Effector memory CD8-positive, alpha-beta T cell (primary cell): ENCODE results near the gene BAIAP2L1.
A peak's percentile ranks its signal among the peaks of the same experiment; 100 is the strongest.
"Not testable (repeated sequence)": the region's sequence is repeated elsewhere in the genome, so short reads cannot be mapped to it uniquely, and the experiment has no call there.

ENCODE experiments used
- ATAC-seq: fragments of 150-1000 bp; cut with Tn5 transposase; replicated peaks from 2 replicates; pipeline ENCODE4 v1.10.0; 2021; ENCODE audit warnings: mild to moderate bottlenecking, moderate library complexity
- DNase-seq, 3 experiments: peaks; one replicate each; pipeline ENCODE4 v3.0.0; 2021
- H3K27ac Mint-ChIP-seq, 2 donors: one replicate each; pipeline ENCODE4 v1.8.0; 2022; ENCODE audit warnings: mild to moderate bottlenecking in 2 of 2, mixed read lengths in 2 of 2, moderate library complexity in 2 of 2
- H3K27me3 Mint-ChIP-seq, 2 donors: one replicate each; pipeline ENCODE4 v1.8.0; 2022; ENCODE audit warnings: mixed read lengths in 2 of 2
- H3K36me3 Mint-ChIP-seq: one replicate; pipeline ENCODE4 v1.8.0; 2022; ENCODE audit warnings: mild to moderate bottlenecking, moderate library complexity, mixed read lengths; ENCODE audit not compliant: insufficient read depth
- H3K4me1 Mint-ChIP-seq, 2 donors: one replicate each; pipeline ENCODE4 v1.8.0; 2022; ENCODE audit warnings: low read depth in 2 of 2, mixed read lengths in 2 of 2
- H3K4me3 Mint-ChIP-seq, 2 donors: one replicate each; pipeline ENCODE4 v1.8.0; 2022; ENCODE audit warnings: mild to moderate bottlenecking in 2 of 2, mixed read lengths in 2 of 2, moderate library complexity in 2 of 2
- H3K9me3 Mint-ChIP-seq, 2 donors: one replicate each; pipeline ENCODE4 v1.8.0; 2022; ENCODE audit warnings: mixed read lengths in 2 of 2

Gene BAIAP2L1

DNA sequence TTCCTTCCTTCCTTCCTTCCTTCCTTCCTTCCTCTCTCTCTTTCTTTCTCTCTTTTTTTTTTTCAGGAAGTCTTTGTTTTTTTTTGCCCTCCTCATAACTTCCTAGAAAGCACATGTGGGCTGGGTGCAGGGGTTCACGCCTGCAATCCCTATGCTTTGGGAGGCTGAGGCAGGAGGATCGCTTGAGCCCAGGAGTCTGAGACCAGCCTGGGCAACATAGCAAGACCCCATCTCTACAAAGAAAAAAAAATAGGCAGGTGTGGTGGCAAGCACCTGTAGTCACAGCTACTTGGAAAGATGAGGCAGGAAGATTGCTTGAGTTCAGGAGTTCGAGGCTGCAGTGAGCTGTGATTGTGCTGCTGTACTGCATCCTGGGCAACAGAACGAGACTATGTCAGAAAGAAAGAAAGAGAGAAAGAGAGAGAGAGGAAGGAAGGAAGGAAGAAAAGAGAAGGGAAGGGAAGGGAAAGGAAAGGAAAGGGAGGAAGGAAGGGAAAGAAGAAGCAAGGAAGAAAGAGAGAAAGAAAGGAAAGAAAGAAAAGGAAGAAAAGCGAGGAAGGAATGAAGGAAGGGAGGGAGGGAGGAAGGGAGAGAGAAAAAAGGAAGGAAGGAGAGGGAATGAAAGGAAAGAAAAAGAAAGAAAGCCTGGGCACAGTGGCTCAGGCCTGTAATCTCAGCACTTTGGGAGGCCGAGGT, 13.5 kb upstream of the BAIAP2L1 start:
- H3K4me1 Mint-ChIP-seq: no peaks in the 10 kb centered on the region
- no peak for ATAC-seq
- no peak overlapping the region for H3K4me3 Mint-ChIP-seq

DNA sequence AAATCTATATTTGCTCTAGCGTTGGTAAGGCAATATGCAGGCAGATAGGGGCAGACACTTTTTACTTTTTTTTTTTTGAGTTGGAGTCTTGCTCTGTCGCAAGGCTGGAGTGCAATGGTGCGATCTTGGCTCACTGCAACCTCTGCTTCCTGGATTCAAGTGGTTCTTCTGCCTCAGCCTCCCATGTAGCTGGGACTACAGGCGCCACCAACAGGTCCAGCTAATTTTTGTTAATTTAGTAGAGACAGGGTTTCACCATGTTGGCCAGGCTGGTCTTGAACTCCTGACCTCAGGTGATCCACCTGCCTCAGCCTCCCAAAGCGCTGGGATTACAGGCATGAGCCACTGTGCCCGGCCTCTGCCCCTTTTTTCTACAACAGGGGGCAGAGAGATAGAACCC, 12.8 kb upstream of the BAIAP2L1 start:
- H3K9me3 Mint-ChIP-seq, H3K36me3 Mint-ChIP-seq, H3K4me1 Mint-ChIP-seq, ATAC-seq, H3K4me3 Mint-ChIP-seq, H3K27ac Mint-ChIP-seq, DNase-seq: not testable (repeated sequence)
- peaks cover 17 to 51% of the 10 kb centered on the region in 2 donors for H3K27me3 Mint-ChIP-seq

More for the DNA sequence above, 13.5 kb upstream of the BAIAP2L1 start:
- no peak for DNase-seq
- Mint-ChIP-seq H3K9me3 (no peaks in the 10 kb centered on the region), H3K27ac (no peak overlapping the region), H3K27me3 (peaks cover 17 to 58% of the 10 kb centered on the region in 2 donors), H3K36me3 (no peaks in the 10 kb centered on the region)

DNA sequence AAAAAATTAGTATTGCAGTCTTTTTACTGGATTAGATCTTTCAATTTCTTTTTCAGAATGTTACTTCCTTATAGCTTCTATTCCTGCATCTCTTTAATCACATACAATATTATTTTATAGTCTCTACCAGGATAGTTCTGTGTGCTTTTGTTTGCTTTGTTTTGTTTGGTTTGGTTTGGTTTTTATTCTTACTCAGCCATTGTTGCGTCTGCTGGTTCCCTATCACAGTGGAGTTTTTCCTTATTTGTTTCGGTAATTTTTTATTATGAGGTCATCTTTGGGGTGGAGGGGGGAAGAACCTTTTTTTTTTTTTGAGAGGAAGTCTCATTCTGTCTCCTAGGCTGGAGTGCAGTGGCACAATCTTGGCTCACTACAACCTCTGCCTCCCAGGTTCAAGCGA, 9.0 kb upstream of the BAIAP2L1 start:
- ATAC-seq (no peak), DNase-seq (no peak)
- no peaks in the 10 kb centered on the region for H3K36me3 Mint-ChIP-seq
- no peak overlapping the region for H3K27ac Mint-ChIP-seq
- peaks cover 23 to 24% of the 10 kb centered on the region in 2 donors for H3K27me3 Mint-ChIP-seq
- H3K4me3 Mint-ChIP-seq: no peak overlapping the region
- no peaks in the 10 kb centered on the region for H3K4me1 Mint-ChIP-seq
- no peaks in the 10 kb centered on the region for H3K9me3 Mint-ChIP-seq

DNA sequence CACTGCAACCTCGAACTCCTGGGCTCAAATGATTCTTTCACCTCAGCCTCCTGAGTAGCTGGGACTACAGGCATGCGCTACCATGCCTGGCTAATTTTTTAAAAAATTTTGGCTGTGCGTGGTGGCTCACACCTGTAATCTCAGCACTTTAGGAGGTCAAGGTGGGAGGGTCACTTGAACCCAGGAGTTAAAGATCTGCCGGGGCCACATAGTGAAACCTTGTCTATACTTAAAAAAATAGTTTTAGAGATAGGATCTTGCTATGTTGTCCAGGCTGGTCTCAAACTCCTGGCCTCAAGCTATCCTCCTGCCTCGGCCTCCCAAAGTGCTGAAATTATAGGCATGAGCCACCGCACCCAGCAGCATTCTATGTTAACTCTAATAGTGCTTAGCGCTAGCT, 7.3 kb upstream of the BAIAP2L1 start:
- peaks cover 16 to 23% of the 10 kb centered on the region in 2 donors for H3K27me3 Mint-ChIP-seq
- not testable (repeated sequence) for H3K27ac Mint-ChIP-seq, ATAC-seq, H3K9me3 Mint-ChIP-seq, H3K4me1 Mint-ChIP-seq, DNase-seq, H3K4me3 Mint-ChIP-seq, H3K36me3 Mint-ChIP-seq

DNA sequence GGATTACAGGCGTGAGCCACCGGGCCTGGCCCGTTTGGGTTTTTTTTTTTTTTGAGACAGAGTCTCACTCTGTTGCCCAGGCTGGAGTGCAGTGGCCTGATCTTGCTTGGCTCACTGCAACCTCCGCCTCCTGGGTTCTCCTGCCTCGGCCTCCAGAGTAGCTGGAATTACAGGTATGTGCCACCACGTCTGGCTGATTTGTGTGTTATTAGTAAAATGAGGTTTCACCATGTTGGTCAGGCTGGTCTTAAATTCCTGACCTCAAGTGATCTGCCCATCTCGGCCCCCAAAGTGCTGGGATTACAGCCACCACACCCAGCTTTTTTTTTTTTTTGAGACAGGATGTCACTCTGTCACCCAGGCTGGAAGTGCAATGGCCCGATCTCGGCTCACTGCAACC, 5.9 kb upstream of the BAIAP2L1 start:
- no peak for ATAC-seq
- Mint-ChIP-seq H3K9me3 (no peaks in the 10 kb centered on the region), H3K4me1 (no peaks in the 10 kb centered on the region), H3K36me3 (no peaks in the 10 kb centered on the region), H3K4me3 (no peak overlapping the region), H3K27ac (no peak overlapping the region), H3K27me3 (peaks cover 11 to 29% of the 10 kb centered on the region in 2 donors)
- no peak for DNase-seq

DNA sequence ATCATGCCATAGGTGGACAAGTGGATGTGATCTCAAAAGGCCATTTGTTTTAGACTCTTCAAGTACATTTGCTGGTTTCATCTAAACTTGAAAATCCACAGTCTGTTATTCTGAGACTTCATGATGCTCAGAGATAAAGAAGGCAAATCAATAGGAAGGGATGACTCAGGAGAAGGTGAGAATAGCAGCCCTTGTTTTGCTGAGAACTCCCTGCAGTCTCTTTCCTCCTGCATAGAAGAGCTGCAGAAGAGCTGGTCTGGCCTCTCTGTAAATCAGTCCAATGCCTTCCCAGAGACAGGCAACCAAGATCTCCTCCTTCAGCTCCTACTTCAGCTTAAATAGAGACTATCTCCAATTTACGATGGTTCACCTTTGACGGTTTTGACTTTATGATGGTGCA, 4.0 kb upstream of the BAIAP2L1 start:
- Mint-ChIP-seq H3K27ac (no peak overlapping the region), H3K36me3 (no peaks in the 10 kb centered on the region), H3K27me3 (peaks cover 9 to 23% of the 10 kb centered on the region in 2 donors), H3K9me3 (no peaks in the 10 kb centered on the region), H3K4me3 (no peak overlapping the region), H3K4me1 (no peaks in the 10 kb centered on the region)
- ATAC-seq (no peak), DNase-seq (no peak)

DNA sequence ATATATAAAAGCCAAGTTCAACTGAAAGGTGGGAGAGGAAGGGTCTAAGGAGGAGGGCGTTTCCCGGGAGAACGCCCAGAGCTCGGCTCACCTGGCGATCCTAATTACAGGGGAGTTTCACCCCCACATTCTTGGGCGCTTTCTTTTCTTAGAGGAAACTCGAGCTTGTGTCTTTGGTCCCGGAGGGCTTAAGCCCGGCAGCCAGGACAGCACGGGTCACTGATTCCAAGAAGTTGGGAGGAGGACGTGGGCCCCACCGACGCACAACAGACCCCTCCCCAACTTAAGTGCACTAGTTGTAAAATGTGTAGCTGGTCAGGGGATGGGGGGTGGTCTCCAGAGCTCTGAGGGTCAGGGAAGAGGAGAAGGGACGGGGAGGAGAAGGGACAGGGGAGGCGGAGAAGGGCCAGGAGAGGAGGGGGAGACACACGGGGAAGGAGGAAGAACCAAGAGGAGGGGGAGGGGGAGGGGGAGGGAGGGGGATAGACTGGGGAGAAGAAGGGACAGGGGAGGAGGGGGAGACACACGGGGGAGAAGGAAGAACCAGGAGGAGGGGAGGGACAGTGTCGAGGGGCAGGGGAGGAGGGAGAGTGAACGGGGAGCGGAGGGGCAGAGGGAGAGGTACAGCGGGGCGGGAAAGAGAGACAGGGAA, 874 bp downstream of the BAIAP2L1 start:
- no peak for ATAC-seq

DNA sequence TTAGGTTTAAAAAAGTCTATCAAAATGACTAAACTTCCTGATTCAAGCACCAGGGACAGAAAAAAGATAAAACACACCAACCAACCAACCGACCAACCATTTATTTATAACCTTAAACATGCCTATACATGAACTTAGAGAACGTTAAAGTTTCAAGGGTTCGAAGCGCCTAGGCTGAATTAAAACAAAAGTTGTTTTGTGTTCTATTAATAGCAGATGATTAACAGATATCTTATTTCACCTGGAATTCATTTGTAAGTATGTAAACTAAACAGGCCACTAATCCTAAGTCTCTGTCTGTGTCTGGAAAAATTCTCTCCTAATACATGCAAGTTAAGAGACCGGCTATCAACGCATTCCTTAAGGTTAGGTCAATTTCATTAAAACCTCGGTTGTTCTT, 1.4 kb downstream of the BAIAP2L1 start:
- Mint-ChIP-seq H3K9me3 (no peaks in the 10 kb centered on the region), H3K4me1 (peaks cover 0 to 3% of the 10 kb centered on the region in 2 donors), H3K27me3 (peaks cover 28 to 52% of the 10 kb centered on the region in 2 donors), H3K36me3 (no peaks in the 10 kb centered on the region), H3K4me3 (peak overlapping the region; percentile 67 to 74), H3K27ac (no peak overlapping the region)
- ATAC-seq (no peak), DNase-seq (no peak)

More for the DNA sequence above, 874 bp downstream of the BAIAP2L1 start:
- DNase-seq: no peak
- Mint-ChIP-seq H3K4me3 (peak overlapping the region; percentile 67 to 74), H3K27me3 (peaks cover 28 to 52% of the 10 kb centered on the region in 2 donors), H3K9me3 (no peaks in the 10 kb centered on the region), H3K27ac (no peak overlapping the region), H3K4me1 (peaks cover 0 to 3% of the 10 kb centered on the region in 2 donors), H3K36me3 (no peaks in the 10 kb centered on the region)

DNA sequence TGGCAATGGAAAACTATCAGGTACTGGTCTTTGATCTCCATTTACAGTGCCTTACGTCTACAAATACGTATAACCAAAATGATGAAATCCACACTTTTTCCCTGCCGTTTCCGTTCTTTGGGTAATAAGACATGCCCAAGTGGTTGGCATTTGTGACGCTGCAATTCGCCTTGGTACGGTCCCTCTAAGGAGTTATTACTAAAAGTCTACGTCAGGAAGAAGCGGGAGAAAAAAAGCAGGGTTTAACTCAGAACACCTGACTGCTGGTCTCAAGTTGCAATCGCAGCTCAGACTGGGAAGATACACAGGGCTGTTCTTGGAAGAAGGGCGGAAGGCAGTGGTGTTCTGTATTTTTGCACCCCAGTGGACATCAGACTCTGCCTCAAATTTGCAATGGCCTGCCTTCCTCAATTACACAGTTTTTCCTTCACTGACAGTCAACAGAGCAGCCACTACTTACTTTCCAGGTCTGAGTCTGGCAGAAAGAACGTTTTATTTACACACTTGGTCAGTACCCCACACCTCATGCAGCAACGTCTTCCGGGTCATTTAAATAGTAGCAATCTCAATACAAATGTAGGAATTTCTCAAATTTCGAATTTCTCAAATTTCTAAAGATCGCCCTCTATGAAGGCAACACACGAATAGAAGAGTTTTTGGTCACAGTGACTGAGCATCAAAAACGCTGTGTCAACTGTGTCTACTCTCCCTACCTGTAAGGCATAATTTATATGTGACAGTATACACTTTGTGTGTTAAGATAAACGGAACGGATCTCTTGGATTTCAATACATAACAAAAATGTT, 2.1 kb downstream of the BAIAP2L1 start:
- DNase-seq (no peak), ATAC-seq (no peak)
- peaks cover 0 to 3% of the 10 kb centered on the region in 2 donors for H3K4me1 Mint-ChIP-seq
- H3K27me3 Mint-ChIP-seq: peaks cover 28 to 52% of the 10 kb centered on the region in 2 donors
- no peaks in the 10 kb centered on the region for H3K9me3 Mint-ChIP-seq
- no peak overlapping the region for H3K4me3 Mint-ChIP-seq
- no peaks in the 10 kb centered on the region for H3K36me3 Mint-ChIP-seq
- no peak overlapping the region for H3K27ac Mint-ChIP-seq

DNA sequence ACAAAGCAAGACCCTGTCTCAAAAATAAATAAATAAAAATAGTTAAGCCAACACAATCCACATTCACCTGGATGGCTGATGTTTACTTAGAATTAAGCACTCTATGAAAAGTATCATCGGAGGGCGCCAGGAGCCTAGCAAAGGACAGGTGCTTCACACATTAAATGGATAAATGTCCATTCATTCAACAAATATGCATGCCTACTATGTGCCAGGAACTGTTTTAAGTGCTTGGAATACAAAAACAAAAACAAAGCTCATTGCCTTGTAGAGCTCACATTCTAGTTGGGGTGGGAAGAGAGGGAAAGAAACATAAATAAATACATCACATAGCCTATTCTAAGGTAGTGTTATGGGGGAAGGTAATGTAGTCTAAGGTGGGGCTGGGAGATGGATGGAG, 4.1 kb downstream of the BAIAP2L1 start:
- Mint-ChIP-seq H3K4me1 (peaks cover 0 to 3% of the 10 kb centered on the region in 2 donors), H3K9me3 (no peaks in the 10 kb centered on the region), H3K36me3 (no peaks in the 10 kb centered on the region), H3K27ac (no peak overlapping the region), H3K4me3 (no peak overlapping the region), H3K27me3 (peaks cover 31 to 32% of the 10 kb centered on the region in 2 donors)
- DNase-seq (no peak), ATAC-seq (no peak)

DNA sequence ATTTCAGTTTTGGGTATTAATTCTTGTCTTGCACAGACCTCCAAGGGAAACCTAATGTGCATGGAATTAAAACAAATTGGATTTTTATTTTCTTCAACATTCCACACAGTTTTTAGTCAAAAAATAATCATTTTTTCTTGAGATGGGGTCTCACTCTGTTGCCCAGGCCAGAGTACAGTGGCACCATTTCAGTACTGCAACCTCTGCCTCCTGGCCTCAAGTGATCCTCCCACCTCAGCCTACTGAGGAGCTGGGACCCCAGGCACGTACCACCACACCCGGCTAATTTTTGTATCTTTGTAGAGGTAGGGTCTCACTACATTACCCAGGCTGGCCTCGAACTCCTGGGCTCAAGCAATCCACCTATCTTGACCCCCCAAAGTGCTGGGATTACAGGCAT, 4.9 kb downstream of the BAIAP2L1 start:
- H3K4me3 Mint-ChIP-seq: no peak overlapping the region
- ATAC-seq (no peak), DNase-seq (no peak)
- no peak overlapping the region for H3K27ac Mint-ChIP-seq
- H3K27me3 Mint-ChIP-seq: peaks cover 32 to 33% of the 10 kb centered on the region in 2 donors
- no peaks in the 10 kb centered on the region for H3K9me3 Mint-ChIP-seq
- peaks cover 0 to 3% of the 10 kb centered on the region in 2 donors for H3K4me1 Mint-ChIP-seq
- no peaks in the 10 kb centered on the region for H3K36me3 Mint-ChIP-seq

DNA sequence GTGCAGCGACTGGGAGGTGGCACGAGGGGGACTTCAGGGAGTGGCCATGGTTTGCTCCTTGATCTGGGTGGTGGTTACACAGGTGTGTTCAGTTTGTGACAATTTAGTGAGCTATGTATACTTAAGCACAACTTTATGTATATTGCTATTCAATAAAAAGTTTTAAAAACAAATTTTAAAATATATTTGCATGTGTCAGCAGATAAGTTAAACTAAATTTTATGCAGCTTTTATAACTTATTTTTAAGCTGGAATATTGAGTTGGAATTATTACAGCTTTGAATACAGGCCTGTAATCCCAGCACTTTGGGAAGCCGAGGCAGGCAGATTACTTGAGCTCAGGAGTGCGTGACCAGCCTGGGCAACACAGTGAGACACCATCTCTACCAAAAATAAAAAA, 5.4 kb downstream of the BAIAP2L1 start:
- Mint-ChIP-seq H3K27ac (no peak overlapping the region), H3K36me3 (no peaks in the 10 kb centered on the region), H3K4me1 (peaks cover 0 to 3% of the 10 kb centered on the region in 2 donors), H3K4me3 (no peak overlapping the region), H3K27me3 (peaks cover 32 to 33% of the 10 kb centered on the region in 2 donors), H3K9me3 (no peaks in the 10 kb centered on the region)
- DNase-seq (no peak), ATAC-seq (no peak)

DNA sequence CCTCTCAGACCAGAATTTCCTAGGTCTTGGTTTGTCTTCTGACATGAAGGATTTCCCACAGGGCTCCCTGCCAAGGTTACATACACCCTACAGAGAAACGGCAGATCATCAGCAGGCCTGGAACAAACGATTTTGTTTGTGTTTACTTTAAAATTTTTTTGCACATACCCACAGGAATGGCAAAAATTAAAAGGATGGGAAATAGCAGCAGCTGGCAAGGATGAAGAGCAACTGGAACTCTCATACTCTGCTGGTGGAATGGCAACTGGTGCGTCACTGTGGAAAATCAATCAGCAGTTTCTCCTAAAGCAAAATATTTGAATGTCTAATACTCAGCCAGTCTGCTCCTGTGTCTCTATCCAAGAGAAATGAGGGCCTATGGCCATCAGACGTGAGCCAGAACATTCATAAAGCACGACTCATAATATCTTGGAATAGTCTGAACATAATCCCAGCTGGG, 6.5 kb downstream of the BAIAP2L1 start:
- peaks cover 25 to 29% of the 10 kb centered on the region in 2 donors for H3K27me3 Mint-ChIP-seq
- no peaks in the 10 kb centered on the region for H3K36me3 Mint-ChIP-seq
- no peaks in the 10 kb centered on the region for H3K9me3 Mint-ChIP-seq
- H3K27ac Mint-ChIP-seq: no peak overlapping the region
- no peak overlapping the region for H3K4me3 Mint-ChIP-seq
- no peaks in the 10 kb centered on the region for H3K4me1 Mint-ChIP-seq
- no peak for ATAC-seq
- no peak for DNase-seq
